HepG2 (cell line): ENCODE measurements around the gene CDK6. TPM values are rescaled to one million over a fixed set of nuclear protein-coding genes. Genes with fewer than 3 reads are reported as not detected.
A peak's percentile ranks its signal among the peaks of the same experiment; 100 is the strongest.

Experiments
- ATM ChIP-seq: fragments of 450-650 bp; IDR thresholded peaks from 2 replicates; pipeline ENCODE4 v1.7.1; 2017; ENCODE audit warnings: mild to moderate bottlenecking, borderline replicate concordance
- CHD4 ChIP-seq: fragments of 200-600 bp; sonication (generic); IDR thresholded peaks from 2 replicates; pipeline ENCODE4 v1.7.0; 2017; ENCODE audit warnings: mild to moderate bottlenecking, low read length, borderline replicate concordance
- DDIT3 ChIP-seq: sonication (generic); formaldehyde crosslinking; IDR thresholded peaks from 2 replicates; pipeline ENCODE4 v1.4.0; 2020; ENCODE audit warnings: mild to moderate bottlenecking, missing genetic modification reagents
- ELF3 ChIP-seq: IDR thresholded peaks from 2 replicates; pipeline ENCODE4 v1.6.1; 2016; ENCODE audit warnings: missing genetic modification reagents, missing compliant biosample characterization
- FOXA3 ChIP-seq: IDR thresholded peaks from 2 replicates; pipeline ENCODE4 v1.6.1; 2016; ENCODE audit warnings: missing genetic modification reagents, missing compliant biosample characterization
- GATA4 ChIP-seq: sonication (generic); IDR thresholded peaks from 2 replicates; pipeline ENCODE4 v1.6.1; 2016; ENCODE audit warnings: antibody characterized with exemption, low read depth, borderline replicate concordance
- GATAD2A ChIP-seq: IDR thresholded peaks from 2 replicates; pipeline ENCODE4 v1.6.1; 2016
- HDAC1 ChIP-seq: sonication (generic); formaldehyde crosslinking; IDR thresholded peaks from 2 replicates; pipeline ENCODE4 v1.5.1; 2020; ENCODE audit warnings: mild to moderate bottlenecking, missing genetic modification reagents
- HNF1B ChIP-seq: sonication (generic); formaldehyde crosslinking; IDR thresholded peaks from 2 replicates; pipeline ENCODE4 v1.5.1; 2020; ENCODE audit warnings: mild to moderate bottlenecking, moderate library complexity, missing genetic modification reagents
- HNRNPLL ChIP-seq: fragments of 200-400 bp; formaldehyde crosslinking; IDR thresholded peaks from 2 replicates; pipeline ENCODE4 v1.6.1; 2017; ENCODE audit warnings: mild to moderate bottlenecking, low read depth, low read length; ENCODE audit not compliant: poor library complexity, severe bottlenecking
- KAT7 ChIP-seq: IDR thresholded peaks from 2 replicates; pipeline ENCODE4 v1.6.1; 2018; ENCODE audit warnings: borderline replicate concordance, missing compliant biosample characterization
- KDM2A ChIP-seq: sonication (generic); formaldehyde crosslinking; IDR thresholded peaks from 2 replicates; pipeline ENCODE4 v1.4.0; 2020; ENCODE audit warnings: low read depth, missing genetic modification reagents, borderline replicate concordance
- KDM3A ChIP-seq: IDR thresholded peaks from 2 replicates; pipeline ENCODE4 v1.6.1; 2018; ENCODE audit warnings: low read depth, missing compliant biosample characterization
- PHF5A ChIP-seq: IDR thresholded peaks from one replicate; pipeline ENCODE4 v1.6.1; 2018; ENCODE audit warnings: low read depth, missing genetic modification reagents; ENCODE audit not compliant: unreplicated experiment
- RXRA ChIP-seq: sonication (generic); formaldehyde crosslinking; IDR thresholded peaks from 2 replicates; pipeline ENCODE4 v1.5.1; 2020; ENCODE audit warnings: missing genetic modification reagents
- SOX5 ChIP-seq: IDR thresholded peaks from 2 replicates; pipeline ENCODE4 v1.6.1; 2016; ENCODE audit warnings: borderline replicate concordance
- TFE3 ChIP-seq: IDR thresholded peaks from 2 replicates; pipeline ENCODE4 v1.6.1; 2016
- TSC22D2 ChIP-seq: sonication (generic); formaldehyde crosslinking; IDR thresholded peaks from 2 replicates; pipeline ENCODE4 v1.5.1; 2020; ENCODE audit warnings: missing genetic modification reagents, mild to moderate bottlenecking, borderline replicate concordance
- ZBTB20 ChIP-seq: sonication (generic); formaldehyde crosslinking; IDR thresholded peaks from 2 replicates; pipeline ENCODE4 v1.8.1; 2023; ENCODE audit warnings: missing genetic modification reagents, low read depth, mild to moderate bottlenecking, borderline replicate concordance
- ZNF562 ChIP-seq: sonication (generic); formaldehyde crosslinking; IDR thresholded peaks from 2 replicates; pipeline ENCODE4 v1.8.0; 2022; ENCODE audit warnings: missing genetic modification reagents, borderline replicate concordance
- ZNF570 ChIP-seq: sonication (generic); formaldehyde crosslinking; IDR thresholded peaks from 2 replicates; pipeline ENCODE4 v1.4.0; 2020; ENCODE audit warnings: mild to moderate bottlenecking, missing genetic modification reagents, borderline replicate concordance
- ZNF747 ChIP-seq: sonication (generic); formaldehyde crosslinking; IDR thresholded peaks from 2 replicates; pipeline ENCODE4 v1.8.1; 2023; ENCODE audit warnings: missing genetic modification reagents, mild to moderate bottlenecking, borderline replicate concordance
- ZNF761 ChIP-seq: sonication (generic); formaldehyde crosslinking; conservative IDR thresholded peaks from 2 replicates; pipeline ENCODE4 v1.4.0; 2020; ENCODE audit warnings: mild to moderate bottlenecking, missing genetic modification reagents
- ZNF878 ChIP-seq: sonication (generic); formaldehyde crosslinking; IDR thresholded peaks from 2 replicates; pipeline ENCODE4 v1.8.1; 2023; ENCODE audit warnings: mild to moderate bottlenecking, missing genetic modification reagents, moderate library complexity
- ZSCAN25 ChIP-seq: sonication (generic); formaldehyde crosslinking; IDR thresholded peaks from 2 replicates; pipeline ENCODE4 v1.8.0; 2022; ENCODE audit warnings: mild to moderate bottlenecking, missing genetic modification reagents
- polyA plus RNA-seq, 8 experiments: library from polyadenylated mRNA; depleted of rRNA in 3 of 8; stranded (reverse) in 7 of 8; unstranded in 1 of 8; fragments of >200 nt; fragmentation: Illumina TruSeq in 4 of 8; extraction: Trizol in 4 of 8; gene quantifications; 2 replicates each; pipeline versions ENCODE4 v1.2.1 to v1.2.3, GENCODE V29; 2011 to 2016; ENCODE audit warnings: low read depth in 4 of 8, missing spikeins in 1 of 8, mixed read lengths in 1 of 8; ENCODE audit not compliant: insufficient read depth in 1 of 8
- total RNA-seq, 5 experiments: library from RNA; depleted of rRNA; stranded (reverse); fragments of >200 nt; fragmentation: Illumina TruSeq; extraction: Trizol; gene quantifications; 2 replicates each; pipeline ENCODE4 v1.2.3, GENCODE V29; 2016; ENCODE audit warnings: low read depth in 1 of 5

CDK6 gene
- total and polyA plus RNA-seq, 2 of the 13 experiments (the other 11 are each of a cell fraction or from before 2014, with no cell fraction given) = 34.6 to 90.8 TPM

- TF ChIP-seq DDIT3 (no peak; the same call in 1 of the 2 replicates), ZNF747 (peak; percentile 27; the same call in 1 of the 2 replicates), SOX5 (CRISPR knock-in tag) (peak; percentile 99), ZSCAN25 (CRISPR knock-in tag) (peak; percentile 71; the same call in 1 of the 2 replicates), ZNF570 (no peak), KDM3A (0 out of 2 replicates have a peak, but pooled peaks have one; percentile 59), GATAD2A (CRISPR knock-in tag) (peak; percentile 98), KDM2A (CRISPR knock-in tag) (peak; percentile 32; the same call in 1 of the 2 replicates), HDAC1 (CRISPR knock-in tag) (peak; percentile 76), ZNF562 (CRISPR knock-in tag) (no peak), HNRNPLL (no peak), ZNF761 (CRISPR knock-in tag) (0 out of 2 replicates have a peak, but pooled peaks have one; percentile 74), RXRA (CRISPR knock-in tag) (peak; percentile 78; the same call in 1 of the 2 replicates), ZNF878 (CRISPR knock-in tag) (peak; percentile 80; the same call in 1 of the 2 replicates), CHD4 (no peak), GATA4 (peak; percentile 97), FOXA3 (CRISPR knock-in tag) (peak; percentile 97), HNF1B (CRISPR knock-in tag) (peak; percentile 51; the same call in 1 of the 2 replicates), PHF5A (CRISPR knock-in tag) (peak; percentile 81), KAT7 (CRISPR knock-in tag) (peak; percentile 86), ATM (no peak), ELF3 (CRISPR knock-in tag) (peak; percentile 80), ZBTB20 (CRISPR knock-in tag) (peak; percentile 85; the same call in 1 of the 2 replicates), TSC22D2 (CRISPR knock-in tag) (no peak; the same call in 1 of the 2 replicates), TFE3 (CRISPR knock-in tag) (no peak; the same call in 1 of the 2 replicates)
Measured at GRCh38 chr7:92678291-92678920, 158.0 kb downstream of the CDK6 start (continued).
